Mesendoderm (in vitro differentiated cells): Measurements from ENCODE around the gene NRSN2.
A peak's percentile ranks its signal among the peaks of the same experiment; 100 is the strongest.
"Not testable (repeated sequence)": the region's sequence is repeated elsewhere in the genome, so short reads cannot be mapped to it uniquely, and the experiment has no call there.

Experiments used
- DNase-seq: peaks from one replicate; pipeline ENCODE4 v3.0.0; 2013
- H2AK5ac ChIP-seq: 2 replicates; pipeline ENCODE4 v1.6.1; 2013; ENCODE audit warnings: low read length, inconsistent platforms
- H2BK120ac ChIP-seq: 2 replicates; pipeline ENCODE4 v1.6.1; 2013; ENCODE audit warnings: low read depth, mild to moderate bottlenecking, low read length, moderate library complexity, mixed read lengths
- H2BK15ac ChIP-seq: replicated peaks from 2 replicates; pipeline ENCODE4 v1.6.1; 2013; ENCODE audit warnings: low read depth, mild to moderate bottlenecking, moderate library complexity
- H2BK5ac ChIP-seq: 2 replicates; pipeline ENCODE4 v1.6.1; 2013; ENCODE audit warnings: low read length, inconsistent platforms
- H3K18ac ChIP-seq: 2 replicates; pipeline ENCODE4 v1.6.1; 2013; ENCODE audit warnings: mild to moderate bottlenecking, low read length, mixed read lengths
- H3K23ac ChIP-seq: one replicate; pipeline ENCODE4 v1.6.1; 2013; ENCODE audit warnings: low read length
- H3K27ac ChIP-seq: 2 replicates; pipeline ENCODE4 v1.5.1; 2013; ENCODE audit warnings: low read depth, mild to moderate bottlenecking, inconsistent platforms, low read length, moderate library complexity
- H3K27me3 ChIP-seq: 2 replicates; pipeline ENCODE4 v1.6.1; 2013; ENCODE audit warnings: low read length, control low read depth, mild to moderate bottlenecking, inconsistent platforms; ENCODE audit not compliant: insufficient read depth, poor library complexity
- H3K36me3 ChIP-seq: 2 replicates; pipeline ENCODE4 v1.6.1; 2013; ENCODE audit warnings: low read length, inconsistent platforms; ENCODE audit not compliant: control insufficient read depth, insufficient read depth
- H3K4ac ChIP-seq: one replicate; pipeline ENCODE4 v1.6.1; 2013; ENCODE audit warnings: low read depth, mild to moderate bottlenecking, low read length, moderate library complexity
- H3K4me1 ChIP-seq: 2 replicates; pipeline ENCODE4 v1.6.1; 2013; ENCODE audit warnings: low read depth, low read length, inconsistent platforms; ENCODE audit not compliant: control insufficient read depth
- H3K4me2 ChIP-seq: 2 replicates; pipeline ENCODE4 v1.6.1; 2013; ENCODE audit warnings: low read length
- H3K4me3 ChIP-seq: 2 replicates; pipeline ENCODE4 v1.5.1; 2013; ENCODE audit warnings: mild to moderate bottlenecking, low read length
- H3K56ac ChIP-seq: one replicate; pipeline ENCODE4 v1.6.1; 2013; ENCODE audit warnings: low read length
- H3K79me1 ChIP-seq: 2 replicates; pipeline ENCODE4 v1.6.1; 2013; ENCODE audit warnings: low read length, inconsistent platforms
- H3K79me2 ChIP-seq: 2 replicates; pipeline ENCODE4 v1.6.1; 2013; ENCODE audit warnings: mild to moderate bottlenecking, low read length; ENCODE audit not compliant: control insufficient read depth, insufficient read depth
- H3K9ac ChIP-seq: 2 replicates; pipeline ENCODE4 v1.6.1; 2013; ENCODE audit warnings: low read length, inconsistent platforms
- H4K5ac ChIP-seq: one replicate; pipeline ENCODE4 v1.6.1; 2013; ENCODE audit warnings: low read length
- H4K8ac ChIP-seq: one replicate; pipeline ENCODE4 v1.6.1; 2013; ENCODE audit warnings: low read depth, mild to moderate bottlenecking, control low read depth, low read length, moderate library complexity
- WGBS: extraction: QIAGEN DNeasy Blood & Tissue Kit; methylation state at CpG from one replicate; pipeline ENCODE4 v1.1.7; 2013; ENCODE audit warnings: low lambda C conversion rate, missing lambda C conversion rate; ENCODE audit not compliant: insufficient coverage; ENCODE audit errors: extremely low coverage; 5-methylcytosine and 5-hydroxymethylcytosine counted together

Gene NRSN2

GRCh38 chr20:376750-377149 lies 29.8 kb downstream of the NRSN2 start:
- Histone ChIP-seq H3K9ac (no peak overlapping the region), H3K36me3 (no peaks in the 10 kb centered on the region), H4K8ac (no peak overlapping the region), H3K18ac (no peak overlapping the region), H3K56ac (no peak overlapping the region), H3K4ac (no peak overlapping the region), H4K5ac (no peak overlapping the region), H2AK5ac (no peak overlapping the region), H3K23ac (no peak overlapping the region), H3K4me3 (no peak overlapping the region), H3K4me2 (no peak overlapping the region), H2BK5ac (no peak overlapping the region), H3K79me1 (no peaks in the 10 kb centered on the region), H3K79me2 (no peaks in the 10 kb centered on the region), H2BK120ac (no peak overlapping the region), H3K4me1 (no peaks in the 10 kb centered on the region), H2BK15ac (no peak overlapping the region), H3K27ac (no peak overlapping the region), H3K27me3 (no peaks in the 10 kb centered on the region)
- no CpG with 5 or more reads among the region's 2 CpGs for WGBS
- DNase-seq, result no peak

GRCh38 chr20:377578-377977 lies 30.7 kb downstream of the NRSN2 start:
- not testable (repeated sequence) for H3K4me1 ChIP-seq, H2BK5ac ChIP-seq, H3K23ac ChIP-seq, H3K18ac ChIP-seq, H2BK15ac ChIP-seq, H3K36me3 ChIP-seq, DNase-seq, H2AK5ac ChIP-seq, H3K56ac ChIP-seq, H3K4me3 ChIP-seq, H4K8ac ChIP-seq, H3K9ac ChIP-seq, H3K27me3 ChIP-seq, H3K4ac ChIP-seq, H3K27ac ChIP-seq, H3K79me2 ChIP-seq, H2BK120ac ChIP-seq, H3K4me2 ChIP-seq, H4K5ac ChIP-seq, H3K79me1 ChIP-seq
- no CpG with 5 or more reads among the region's 12 CpGs for WGBS

- Histone ChIP-seq H3K36me3 (no peaks in the 10 kb centered on the region), H2BK120ac (no peak overlapping the region), H2BK15ac (no peak overlapping the region), H3K4me3 (no peak overlapping the region), H3K4ac (no peak overlapping the region), H3K79me2 (no peaks in the 10 kb centered on the region), H2AK5ac (no peak overlapping the region), H3K9ac (no peak overlapping the region), H3K23ac (no peak overlapping the region), H3K56ac (no peak overlapping the region), H4K5ac (no peak overlapping the region), H4K8ac (no peak overlapping the region), H3K4me2 (no peak overlapping the region), H3K4me1 (peaks cover 3% of the 10 kb centered on the region), H3K79me1 (no peaks in the 10 kb centered on the region), H3K18ac (no peak overlapping the region), H3K27ac (no peak overlapping the region), H3K27me3 (no peaks in the 10 kb centered on the region), H2BK5ac (no peak overlapping the region)
- DNase-seq, result no peak
- no CpG with 5 or more reads among the region's 5 CpGs for WGBS
These were observed 32.0 kb downstream of the NRSN2 start for GRCh38 chr20:378961-379336.

DNA sequence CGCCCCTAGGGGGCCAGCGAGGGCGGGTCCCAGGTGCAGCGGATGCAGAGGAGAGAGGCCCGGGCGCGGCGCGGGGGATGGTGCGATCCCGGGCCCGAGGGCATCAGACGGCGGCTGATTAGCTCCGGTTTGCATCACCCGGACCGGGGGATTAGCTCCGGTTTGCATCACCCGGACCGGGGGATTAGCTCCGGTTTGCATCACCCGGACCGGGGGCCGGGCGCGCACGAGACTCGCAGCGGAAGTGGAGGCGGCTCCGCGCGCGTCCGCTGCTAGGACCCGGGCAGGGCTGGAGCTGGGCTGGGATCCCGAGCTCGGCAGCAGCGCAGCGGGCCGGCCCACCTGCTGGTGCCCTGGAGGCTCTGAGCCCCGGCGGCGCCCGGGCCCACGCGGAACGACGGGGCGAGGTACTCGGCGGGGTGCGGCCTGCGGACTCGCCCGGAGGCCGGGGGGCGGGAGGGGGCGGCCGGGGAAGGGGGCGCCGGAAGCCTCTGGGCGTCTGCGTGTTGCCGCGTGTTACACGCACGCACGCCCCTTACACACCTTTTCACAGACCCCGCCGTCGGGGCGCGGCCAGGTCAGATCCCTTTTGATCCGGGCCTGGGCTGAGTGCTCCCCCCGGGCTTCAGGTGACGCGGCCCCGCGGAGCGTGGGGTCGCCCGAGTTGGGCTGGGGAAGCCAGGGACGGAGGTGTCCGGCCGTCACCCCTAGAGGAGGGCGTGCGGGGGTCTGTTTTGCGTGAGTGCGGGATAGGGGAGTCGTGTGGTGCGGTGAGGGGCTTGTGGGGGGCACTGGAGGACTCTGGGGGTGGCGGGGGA lies 34.1 kb downstream of the NRSN2 start:
- no peaks in the 10 kb centered on the region for H3K79me1 ChIP-seq
- H3K4ac ChIP-seq, result peak overlapping the region; percentile 88
- H3K18ac ChIP-seq, result peak overlapping the region; percentile 98
- peak; percentile 92 for DNase-seq
- H3K79me2 ChIP-seq, result no peaks in the 10 kb centered on the region
- H3K4me3 ChIP-seq, result peak overlapping the region; percentile 45
- peak overlapping the region; percentile 47 for H2BK120ac ChIP-seq
- H3K27ac ChIP-seq, result peak overlapping the region; percentile 77
- H2AK5ac ChIP-seq, result no peak overlapping the region
- no peak overlapping the region for H4K5ac ChIP-seq
- no peak overlapping the region for H2BK5ac ChIP-seq
- H2BK15ac ChIP-seq, result no peak overlapping the region
- H3K56ac ChIP-seq, result peak overlapping the region; percentile 82
- no peaks in the 10 kb centered on the region for H3K27me3 ChIP-seq
- peak overlapping the region; percentile 44 for H3K4me2 ChIP-seq
- no CpG with 5 or more reads among the region's 93 CpGs for WGBS
- no peak overlapping the region for H4K8ac ChIP-seq
- no peaks in the 10 kb centered on the region for H3K36me3 ChIP-seq
- H3K23ac ChIP-seq, result no peak overlapping the region
- peak overlapping the region; percentile 74 for H3K9ac ChIP-seq
- peaks cover 3% of the 10 kb centered on the region for H3K4me1 ChIP-seq

GRCh38 chr20:381581-382290 lies 34.8 kb downstream of the NRSN2 start:
- Histone ChIP-seq H4K8ac (no peak overlapping the region), H3K36me3 (no peaks in the 10 kb centered on the region), H3K4me2 (peak overlapping the region; percentile 25), H3K23ac (no peak overlapping the region), H3K4me3 (peak overlapping the region; percentile 45), H3K56ac (peak overlapping the region; percentile 82), H2AK5ac (no peak overlapping the region), H2BK120ac (no peak overlapping the region), H3K18ac (peak overlapping the region; percentile 98), H3K4me1 (peaks cover 3% of the 10 kb centered on the region), H3K79me1 (no peaks in the 10 kb centered on the region), H4K5ac (no peak overlapping the region), H3K27me3 (no peaks in the 10 kb centered on the region), H3K27ac (peak overlapping the region; percentile 64), H3K79me2 (no peaks in the 10 kb centered on the region), H3K9ac (peak overlapping the region; percentile 74), H2BK5ac (no peak overlapping the region), H2BK15ac (no peak overlapping the region), H3K4ac (peak overlapping the region; percentile 88)
- WGBS, result no CpG with 5 or more reads among the region's 49 CpGs
- peak; percentile 78 for DNase-seq
